GM03348 (cell line): ENCODE measurements around the gene MAP2K3.
"Not testable (repeated sequence)": the region's sequence is repeated elsewhere in the genome, so short reads cannot be mapped to it uniquely, and the experiment has no call there.

Source experiments
- DNase-seq: peaks from one replicate; pipeline ENCODE4 v3.0.0; 2012; ENCODE audit warnings: low spot score

Gene MAP2K3

GRCh38 chr17:21310061-21310765 is 25.7 kb downstream of the MAP2K3 start:
- not testable (repeated sequence) for DNase-seq

- DNase-seq = not testable (repeated sequence)
These were observed 26.5 kb downstream of the MAP2K3 start for GRCh38 chr17:21310766-21311602.

DNA sequence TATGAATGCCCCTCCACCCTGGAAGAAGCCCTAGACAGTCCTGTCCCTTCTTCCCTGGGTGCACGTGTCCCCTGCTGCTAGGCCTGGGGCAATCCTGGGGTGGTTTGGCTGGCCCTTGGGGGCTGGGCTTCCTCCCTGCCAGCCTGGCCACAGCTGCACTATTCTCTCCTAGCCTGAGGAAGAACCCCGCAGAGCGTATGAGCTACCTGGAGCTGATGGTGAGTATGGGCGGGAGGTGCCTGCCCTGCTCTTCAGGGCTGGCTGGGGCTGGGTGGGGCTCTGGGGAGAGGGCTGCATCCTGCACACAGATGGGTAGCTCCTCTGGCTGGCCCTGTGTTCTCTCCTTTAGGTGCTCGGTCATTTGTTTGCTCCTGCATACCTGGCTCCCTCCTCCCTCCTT is 28.8 kb downstream of the MAP2K3 start:
- DNase-seq = no peak

- not testable (repeated sequence) for DNase-seq
These were observed 29.2 kb downstream of the MAP2K3 start for GRCh38 chr17:21313761-21314160.

DNA sequence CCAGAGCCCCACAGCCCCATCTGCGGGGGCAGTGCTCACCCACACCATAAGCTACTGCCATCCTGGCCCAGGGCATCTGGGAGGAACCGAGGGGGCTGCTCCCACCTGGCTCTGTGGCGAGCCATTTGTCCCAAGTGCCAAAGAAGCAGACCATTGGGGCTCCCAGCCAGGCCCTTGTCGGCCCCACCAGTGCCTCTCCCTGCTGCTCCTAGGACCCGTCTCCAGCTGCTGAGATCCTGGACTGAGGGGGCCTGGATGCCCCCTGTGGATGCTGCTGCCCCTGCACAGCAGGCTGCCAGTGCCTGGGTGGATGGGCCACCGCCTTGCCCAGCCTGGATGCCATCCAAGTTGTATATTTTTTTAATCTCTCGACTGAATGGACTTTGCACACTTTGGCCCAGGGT is 29.8 kb downstream of the MAP2K3 start:
- DNase-seq = not testable (repeated sequence)

DNA sequence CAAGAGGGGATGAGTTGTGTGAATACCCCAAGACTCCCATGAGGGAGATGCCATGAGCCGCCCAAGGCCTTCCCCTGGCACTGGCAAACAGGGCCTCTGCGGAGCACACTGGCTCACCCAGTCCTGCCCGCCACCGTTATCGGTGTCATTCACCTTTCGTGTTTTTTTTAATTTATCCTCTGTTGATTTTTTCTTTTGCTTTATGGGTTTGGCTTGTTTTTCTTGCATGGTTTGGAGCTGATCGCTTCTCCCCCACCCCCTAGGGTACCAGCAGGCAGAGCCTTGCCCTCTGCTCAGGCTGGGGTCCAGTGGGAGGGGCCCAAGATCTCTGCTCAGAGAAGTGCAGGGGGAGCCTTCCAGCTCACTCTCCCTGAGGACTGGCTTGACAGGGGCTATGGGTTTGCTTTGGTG is 30.2 kb downstream of the MAP2K3 start:
- not testable (repeated sequence) for DNase-seq

- DNase-seq = not testable (repeated sequence)
These were observed 30.9 kb downstream of the MAP2K3 start for GRCh38 chr17:21315246-21316000.

- DNase-seq = not testable (repeated sequence)
These were observed 31.8 kb downstream of the MAP2K3 start for GRCh38 chr17:21316212-21316886.

- not testable (repeated sequence) for DNase-seq
These were observed 32.5 kb downstream of the MAP2K3 start for GRCh38 chr17:21316887-21317500.

DNA sequence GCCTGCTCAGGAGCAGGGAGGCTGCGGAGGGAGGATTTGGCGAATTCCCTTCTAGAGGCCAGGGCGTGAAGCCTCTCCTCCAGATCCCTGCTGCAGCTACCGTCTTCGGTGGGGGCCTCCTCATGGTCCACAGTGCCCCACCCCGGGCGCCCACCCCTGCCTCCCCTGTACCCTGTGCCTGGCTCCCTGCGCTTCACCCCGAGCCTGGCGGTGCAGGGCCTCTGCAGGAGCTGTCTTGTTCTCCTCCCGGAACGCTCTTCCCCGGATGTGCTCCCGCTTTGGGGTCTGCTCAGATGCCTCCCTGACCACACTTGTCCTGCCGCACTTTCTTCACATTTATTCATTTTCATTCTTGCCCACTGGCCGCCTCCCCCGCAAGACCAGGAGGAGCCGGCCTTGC is 33.3 kb downstream of the MAP2K3 start:
- DNase-seq = not testable (repeated sequence)

DNA sequence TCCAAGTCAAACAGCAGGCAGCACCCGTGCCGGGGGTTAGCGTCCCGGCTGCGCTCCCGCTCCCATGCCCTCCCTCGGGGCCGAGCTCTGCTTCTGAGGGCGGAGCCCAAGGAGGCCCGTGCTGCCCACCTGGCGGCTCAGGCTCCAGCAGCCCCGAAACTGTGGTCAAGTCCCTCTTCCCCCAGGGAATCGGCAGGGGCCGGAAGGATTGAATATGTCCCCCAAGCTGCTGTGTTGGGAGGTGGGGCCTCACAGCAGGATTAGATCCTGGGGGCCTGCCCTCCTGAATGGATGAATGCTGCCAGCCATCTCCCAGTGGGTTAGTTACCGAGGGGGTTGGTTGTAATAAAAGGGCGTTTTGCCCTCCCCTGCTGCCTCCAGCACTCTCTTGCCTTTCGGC is 33.9 kb downstream of the MAP2K3 start:
- no peak for DNase-seq

DNA sequence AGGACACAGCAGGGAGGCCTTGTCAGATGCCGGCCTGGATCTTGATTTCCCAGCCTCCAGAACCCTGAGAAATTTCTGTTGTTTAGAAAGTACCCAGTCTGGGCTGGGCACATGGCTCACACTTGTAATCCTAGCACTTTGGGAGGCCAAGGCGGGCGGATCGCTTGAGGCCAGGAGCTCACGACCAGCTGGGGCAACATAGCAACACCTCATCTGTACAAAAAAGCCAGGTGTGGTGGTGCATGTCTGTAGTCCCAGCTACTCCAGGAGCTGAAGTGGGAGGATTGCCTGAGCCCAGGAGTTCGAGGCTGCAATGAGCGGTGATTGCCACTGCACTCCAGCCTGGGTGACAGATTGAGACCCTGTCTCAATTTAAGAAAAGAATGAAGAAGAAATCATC is 34.3 kb downstream of the MAP2K3 start:
- not testable (repeated sequence) for DNase-seq

DNA sequence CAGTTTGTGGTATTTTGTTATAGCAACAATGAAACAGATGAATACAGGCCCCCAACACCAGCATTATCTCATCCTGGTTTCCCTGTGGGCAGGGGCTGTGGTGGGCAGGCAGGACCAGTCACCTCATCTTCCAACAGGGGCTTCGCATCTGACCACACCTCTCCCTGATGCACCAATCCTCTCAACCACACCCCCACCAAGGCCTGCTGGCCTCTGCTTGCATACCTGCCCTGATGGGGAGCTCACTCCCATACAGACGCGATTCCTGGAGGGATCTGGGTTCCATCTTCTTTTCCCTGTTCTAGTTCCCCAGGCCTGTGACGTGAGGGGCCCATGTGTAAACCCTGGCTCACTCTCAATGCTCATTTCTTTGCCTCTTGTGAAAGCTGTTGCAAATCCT is 34.7 kb downstream of the MAP2K3 start:
- not testable (repeated sequence) for DNase-seq

GRCh38 chr17:21319686-21320375 is 35.3 kb downstream of the MAP2K3 start:
- not testable (repeated sequence) for DNase-seq

DNA sequence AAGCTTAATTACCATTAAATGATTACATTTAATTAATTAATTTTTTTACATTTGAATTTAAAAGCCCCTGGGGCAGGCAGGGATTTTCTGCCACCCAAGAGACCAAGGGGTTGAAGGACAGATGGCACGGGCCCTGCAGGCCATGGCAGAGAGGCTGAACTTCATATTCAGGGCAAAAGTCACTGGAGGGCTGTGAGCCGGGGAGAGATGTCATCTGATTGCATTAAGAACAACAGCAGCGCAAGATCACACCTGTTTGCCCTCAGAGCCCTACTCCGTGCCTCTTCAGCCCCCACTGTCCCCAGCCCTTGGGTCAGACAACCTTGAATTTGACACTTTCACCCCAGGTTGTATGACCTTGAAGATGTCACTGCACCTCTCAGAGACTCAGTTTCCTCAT is 35.9 kb downstream of the MAP2K3 start:
- DNase-seq = not testable (repeated sequence)

DNA sequence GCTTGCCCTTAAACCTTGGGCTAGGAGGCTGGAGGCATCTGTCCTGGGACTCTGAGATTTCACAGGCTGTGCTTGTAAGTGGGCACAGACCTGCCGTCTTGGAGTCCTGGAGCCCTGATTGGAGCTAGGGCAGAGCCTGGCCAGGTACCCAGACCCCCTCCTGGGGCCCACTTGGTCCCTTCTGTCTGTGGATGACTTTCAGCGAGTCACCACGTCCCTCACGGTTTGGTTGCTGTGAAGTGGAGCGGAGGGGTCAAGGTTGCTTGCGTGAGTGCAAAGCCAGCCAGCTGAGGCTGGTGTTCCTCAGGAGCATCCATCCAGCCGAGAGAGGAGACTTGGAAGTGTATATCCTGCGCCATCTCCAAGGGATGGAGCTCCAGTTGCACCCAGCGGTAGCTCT is 36.5 kb downstream of the MAP2K3 start:
- DNase-seq = not testable (repeated sequence)

- DNase-seq = not testable (repeated sequence)
These were observed 37.3 kb downstream of the MAP2K3 start for GRCh38 chr17:21321744-21322191.

DNA sequence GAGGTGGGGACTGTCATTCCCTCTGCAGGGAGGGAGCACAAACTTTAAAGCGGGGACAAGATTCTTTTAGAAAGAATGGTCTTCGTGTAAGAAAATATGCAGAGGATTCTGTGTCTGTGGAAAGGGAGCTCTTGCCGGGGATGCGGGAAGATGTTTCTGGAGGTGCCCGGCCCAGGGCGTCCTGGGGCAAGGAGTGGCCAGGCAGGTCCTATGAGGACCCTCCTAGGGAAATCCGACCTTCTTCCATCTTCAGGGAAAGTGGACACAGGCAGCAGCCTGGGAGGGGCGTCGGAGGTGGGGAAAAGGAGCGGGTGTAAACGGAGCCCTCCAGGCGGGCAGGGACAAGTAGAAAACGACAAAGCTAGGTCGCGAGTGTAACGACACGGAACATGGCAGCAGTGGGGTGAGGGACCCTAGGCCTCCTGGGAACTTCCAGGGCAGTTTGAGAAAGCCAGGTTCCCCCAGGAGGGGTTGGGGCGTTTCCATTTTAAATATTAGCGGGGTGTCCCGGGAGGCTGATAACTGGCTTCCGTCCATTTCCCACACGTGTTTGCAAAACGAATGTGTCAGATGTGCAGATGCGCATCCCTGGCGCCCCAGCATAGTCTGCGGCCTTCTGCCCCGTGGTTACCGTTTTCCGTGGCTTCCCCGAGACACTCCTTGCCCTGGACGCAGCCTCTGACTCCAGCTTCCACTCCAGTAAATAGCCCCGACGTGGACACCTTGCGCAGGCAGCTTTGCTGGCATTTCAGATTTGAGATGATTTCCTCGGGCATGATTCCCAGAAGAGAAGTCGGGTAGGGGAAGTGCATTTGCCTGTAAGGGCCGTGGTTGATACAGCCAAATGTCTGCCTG is 39.0 kb downstream of the MAP2K3 start:
- DNase-seq = not testable (repeated sequence)

DNA sequence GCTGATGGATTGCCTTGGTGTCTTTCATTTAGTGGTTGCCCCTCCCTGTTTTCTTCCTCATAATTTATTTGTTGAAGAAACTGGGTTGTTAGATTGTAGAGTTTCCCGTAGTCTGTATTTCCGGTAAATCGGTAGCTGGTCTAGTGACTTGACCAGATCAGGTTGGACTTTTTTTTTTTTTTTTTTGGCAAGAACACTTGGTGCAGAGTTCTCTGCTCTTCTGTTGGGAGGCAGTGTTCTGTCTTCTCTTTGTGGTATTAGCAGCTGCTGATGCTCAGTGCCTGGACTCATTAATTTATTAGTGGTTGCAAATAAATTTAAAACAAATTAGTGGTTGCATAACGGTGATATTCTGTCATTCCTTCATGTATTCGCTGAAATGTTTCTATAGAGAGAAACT is 40.2 kb downstream of the MAP2K3 start:
- DNase-seq = not testable (repeated sequence)

DNA sequence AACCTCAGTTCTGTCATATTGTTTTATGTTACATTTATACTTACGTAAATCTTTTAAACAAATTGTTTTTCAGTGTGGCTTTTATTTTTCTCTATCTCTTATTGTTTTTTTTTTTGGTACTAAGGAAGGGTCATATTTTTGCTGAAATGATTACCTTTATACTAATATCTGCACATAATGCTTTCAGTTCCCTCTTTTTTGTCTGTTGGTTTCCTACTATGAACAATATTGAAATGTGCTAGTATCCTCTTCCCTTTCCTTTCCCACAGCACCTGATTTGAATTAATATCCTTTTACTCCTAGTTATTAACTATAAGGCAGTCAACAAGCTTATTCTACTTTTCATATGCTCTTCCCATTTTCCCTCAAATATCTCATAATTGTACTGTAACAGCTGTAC is 43.4 kb downstream of the MAP2K3 start:
- not testable (repeated sequence) for DNase-seq
